HG02885 (cell line): Measurements from ENCODE around the gene SAMD10.

Experiments
- ATAC-seq: cut with Tn5 transposase; IDR thresholded peaks from one replicate; pipeline ENCODE4 v1.9.1; 2021; ENCODE audit warnings: mild to moderate bottlenecking; ENCODE audit not compliant: unreplicated experiment, poor library complexity

Gene SAMD10

DNA sequence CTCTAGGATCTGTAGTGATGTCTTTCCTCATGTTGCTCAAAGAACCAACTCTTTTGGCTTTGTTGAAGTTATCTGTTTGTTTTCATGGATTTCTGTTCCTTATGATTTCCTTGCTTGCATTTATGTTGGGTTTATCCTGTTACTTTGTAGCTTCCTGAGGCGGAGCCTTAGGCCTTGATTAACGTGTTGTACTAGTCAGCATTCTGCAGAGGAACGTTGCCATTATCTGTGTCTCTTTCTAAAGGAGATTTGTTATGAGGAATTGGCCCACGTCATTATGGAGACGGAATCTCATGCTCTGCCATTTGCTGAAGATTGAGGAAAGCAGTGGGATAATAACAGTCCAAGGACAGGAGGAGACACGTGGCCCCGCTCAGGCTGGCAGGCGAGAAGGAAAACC lies 53.1 kb downstream of the SAMD10 start:
- no peak for ATAC-seq

DNA sequence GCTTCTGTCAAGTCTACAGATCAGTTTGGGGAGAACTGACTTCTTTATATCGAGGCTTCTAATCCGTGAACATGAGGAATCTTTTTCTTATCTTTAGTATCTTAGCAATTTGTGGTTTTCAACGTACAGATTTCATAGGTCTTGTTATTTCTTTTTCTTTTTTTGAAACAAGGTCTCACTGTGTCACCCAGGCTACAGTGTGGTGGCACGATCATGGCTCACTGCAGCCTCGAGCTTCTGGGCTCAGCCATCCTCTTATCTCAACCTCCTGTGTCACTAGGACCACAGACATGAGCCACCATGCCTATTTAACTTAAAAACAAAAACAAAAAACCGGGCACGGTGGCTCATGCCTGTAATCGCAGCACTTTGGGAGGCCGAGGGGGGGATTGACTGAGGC lies 55.2 kb downstream of the SAMD10 start:
- no peak for ATAC-seq
